HG02759 (cell line): ENCODE measurements around the gene POLR2E.

Experiments
- ATAC-seq: cut with Tn5 transposase; IDR thresholded peaks from one replicate; pipeline ENCODE4 v1.9.1; 2021; ENCODE audit warnings: mild to moderate bottlenecking, moderate library complexity; ENCODE audit not compliant: unreplicated experiment

POLR2E gene

DNA sequence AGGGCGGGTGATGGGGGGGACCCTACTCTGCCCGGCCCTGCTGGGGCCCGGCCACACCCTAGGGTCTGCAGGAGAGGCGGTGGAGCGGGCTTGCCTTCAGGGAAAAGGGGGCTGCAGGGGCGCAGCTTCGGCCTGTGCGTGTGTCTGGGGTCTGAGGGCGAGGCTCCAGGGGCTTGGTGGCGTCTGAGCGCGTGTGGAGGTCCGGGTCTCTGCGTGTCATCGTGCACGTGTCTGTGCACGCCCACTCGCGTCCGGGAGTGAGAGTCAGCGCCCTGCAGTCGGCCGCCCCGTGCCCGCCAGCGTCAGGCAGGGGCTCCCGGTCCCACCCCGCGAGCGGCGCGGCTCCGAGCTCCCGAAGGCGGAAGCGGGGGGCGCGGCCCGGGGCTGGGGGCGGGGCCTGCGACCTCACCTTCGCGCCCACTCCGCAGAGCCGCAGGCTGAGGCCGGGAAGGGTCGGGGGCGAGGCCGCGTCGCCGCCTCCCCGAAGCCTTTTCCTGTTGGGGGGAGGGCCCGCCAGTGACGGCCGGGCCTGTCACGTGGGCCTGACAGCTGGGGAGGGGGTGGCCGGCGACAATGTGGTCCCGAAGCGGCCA, 28.3 kb downstream of the POLR2E start, which contains the start of gene ARHGAP45:
TSS of gene ARHGAP45 (plus strand) at position 420 of the 593 bp plus-strand sequence. CDS start 239 bp downstream, outside the sequence.
- ATAC-seq: no peak

DNA sequence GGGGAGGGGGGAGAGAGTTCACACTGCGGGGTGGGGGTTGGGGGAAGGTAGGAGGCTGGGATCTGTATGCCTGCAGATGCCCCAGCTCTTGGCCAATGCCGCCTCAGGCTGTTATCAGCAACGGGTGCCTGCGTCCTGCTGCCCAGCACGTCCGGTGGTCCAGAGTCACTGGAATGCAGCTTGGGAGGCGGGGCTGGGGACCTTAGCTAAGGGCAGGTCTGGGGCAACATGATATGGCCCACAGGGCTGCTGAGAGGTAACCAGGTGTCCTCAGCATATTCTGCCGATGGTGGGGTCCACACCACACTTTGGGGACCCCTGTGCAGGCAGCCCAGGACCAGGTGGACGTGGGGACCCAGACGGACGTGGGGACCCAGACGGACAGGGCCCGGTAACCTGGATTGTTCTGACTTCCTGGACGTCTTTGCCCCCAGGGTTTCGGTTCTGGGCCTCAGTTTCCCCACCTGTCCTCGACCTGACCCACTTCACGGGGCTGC, 28.9 kb downstream of the POLR2E start:
- ATAC-seq: no peak

DNA sequence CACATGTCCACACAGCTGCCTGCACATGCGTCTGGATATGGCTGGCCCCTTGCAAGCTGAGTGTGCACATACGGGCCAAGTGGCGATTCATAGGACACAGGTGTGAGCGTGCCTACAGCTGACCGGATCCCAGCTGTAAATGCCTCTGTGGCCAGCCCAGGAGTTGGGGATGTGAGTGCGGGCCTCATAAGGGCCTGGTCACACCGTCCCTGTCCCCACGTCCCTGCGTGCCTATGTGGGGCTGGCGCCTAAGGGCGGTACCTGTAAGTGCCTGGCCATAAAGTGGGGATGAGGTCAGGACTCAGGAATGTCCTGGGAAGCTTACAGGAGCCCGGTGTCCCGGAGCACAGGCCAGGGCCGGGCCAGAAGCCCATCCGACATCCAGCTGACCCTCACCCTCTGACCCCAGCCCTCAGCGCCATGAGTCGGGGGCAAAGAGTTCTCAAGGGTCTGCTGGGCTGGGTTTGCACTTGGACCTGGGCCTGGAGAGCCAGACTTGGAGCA, 29.5 kb downstream of the POLR2E start:
- no peak for ATAC-seq

DNA sequence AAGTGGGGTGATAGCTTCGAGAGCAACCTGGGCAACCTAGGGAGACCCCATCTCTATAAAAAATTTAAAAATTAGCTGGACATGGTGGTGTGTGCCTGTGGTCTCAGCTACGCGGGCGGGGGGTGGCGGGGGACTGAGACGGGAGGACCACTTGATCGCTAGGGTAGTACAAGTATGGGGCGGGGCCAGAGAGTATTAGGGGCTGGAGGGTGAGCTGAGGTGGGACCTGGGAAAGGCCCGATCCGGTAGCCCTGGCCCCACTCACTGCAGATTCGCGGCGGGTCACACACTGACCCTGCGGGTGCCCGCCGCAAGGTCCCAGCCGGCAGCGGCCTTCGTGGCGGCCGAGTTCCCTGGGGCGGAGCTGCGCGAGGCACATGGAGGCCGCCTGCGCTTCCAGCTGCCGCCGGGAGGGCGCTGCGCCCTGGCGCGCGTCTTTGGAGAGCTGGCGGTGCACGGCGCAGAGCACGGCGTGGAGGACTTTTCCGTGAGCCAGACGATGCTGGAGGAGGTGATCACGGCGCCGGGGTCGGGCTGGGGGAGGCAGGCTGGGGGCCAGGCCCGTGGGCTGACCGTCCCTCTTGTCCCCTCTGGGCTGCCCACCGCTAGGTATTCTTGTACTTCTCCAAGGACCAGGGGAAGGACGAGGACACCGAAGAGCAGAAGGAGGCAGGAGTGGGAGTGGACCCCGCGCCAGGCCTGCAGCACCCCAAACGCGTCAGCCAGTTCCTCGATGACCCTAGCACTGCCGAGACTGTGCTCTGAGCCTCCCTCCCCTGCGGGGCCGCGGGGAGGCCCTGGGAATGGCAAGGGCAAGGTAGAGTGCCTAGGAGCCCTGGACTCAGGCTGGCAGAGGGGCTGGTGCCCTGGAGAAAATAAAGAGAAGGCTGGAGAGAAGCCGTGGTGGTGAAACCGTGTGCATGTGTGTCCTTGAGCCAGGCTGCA, 30.2 kb downstream of the POLR2E start:
- no peak for ATAC-seq

DNA sequence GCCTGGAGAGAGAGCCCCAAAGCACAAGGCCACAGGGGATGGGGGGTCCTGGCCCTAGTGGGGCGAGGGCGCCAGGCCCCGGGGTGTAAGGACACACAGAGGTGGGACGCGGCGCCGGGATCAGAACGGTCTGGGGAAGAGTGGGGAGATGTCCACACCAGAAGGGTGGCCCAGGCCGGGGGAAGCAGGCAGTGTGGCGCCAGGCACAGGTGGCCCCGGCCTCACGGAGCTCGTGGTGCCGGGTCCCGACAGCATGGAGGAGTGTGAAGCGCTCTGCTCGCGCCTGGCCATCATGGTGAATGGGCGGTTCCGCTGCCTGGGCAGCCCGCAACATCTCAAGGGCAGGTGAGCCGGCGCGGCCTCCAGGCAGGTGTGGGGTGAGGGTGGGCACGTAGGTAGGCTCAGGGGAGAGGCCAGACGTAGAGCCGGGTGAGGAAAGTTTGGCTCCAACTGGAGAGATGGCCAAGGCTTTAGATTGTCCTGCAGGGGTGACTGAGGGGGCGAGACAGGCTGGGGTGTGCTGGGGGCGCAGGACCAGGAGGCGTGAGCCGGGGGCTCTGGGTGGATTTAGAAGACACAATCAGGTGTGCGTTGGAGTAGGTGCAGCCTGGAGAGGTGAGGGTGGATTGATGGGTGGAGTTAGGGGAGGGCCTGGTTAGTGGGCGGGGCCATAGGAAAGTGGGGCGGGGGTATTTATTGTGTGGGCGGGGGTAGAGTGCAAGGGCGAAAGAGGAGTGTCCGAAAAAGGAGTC, 31.1 kb downstream of the POLR2E start:
- no peak for ATAC-seq

DNA sequence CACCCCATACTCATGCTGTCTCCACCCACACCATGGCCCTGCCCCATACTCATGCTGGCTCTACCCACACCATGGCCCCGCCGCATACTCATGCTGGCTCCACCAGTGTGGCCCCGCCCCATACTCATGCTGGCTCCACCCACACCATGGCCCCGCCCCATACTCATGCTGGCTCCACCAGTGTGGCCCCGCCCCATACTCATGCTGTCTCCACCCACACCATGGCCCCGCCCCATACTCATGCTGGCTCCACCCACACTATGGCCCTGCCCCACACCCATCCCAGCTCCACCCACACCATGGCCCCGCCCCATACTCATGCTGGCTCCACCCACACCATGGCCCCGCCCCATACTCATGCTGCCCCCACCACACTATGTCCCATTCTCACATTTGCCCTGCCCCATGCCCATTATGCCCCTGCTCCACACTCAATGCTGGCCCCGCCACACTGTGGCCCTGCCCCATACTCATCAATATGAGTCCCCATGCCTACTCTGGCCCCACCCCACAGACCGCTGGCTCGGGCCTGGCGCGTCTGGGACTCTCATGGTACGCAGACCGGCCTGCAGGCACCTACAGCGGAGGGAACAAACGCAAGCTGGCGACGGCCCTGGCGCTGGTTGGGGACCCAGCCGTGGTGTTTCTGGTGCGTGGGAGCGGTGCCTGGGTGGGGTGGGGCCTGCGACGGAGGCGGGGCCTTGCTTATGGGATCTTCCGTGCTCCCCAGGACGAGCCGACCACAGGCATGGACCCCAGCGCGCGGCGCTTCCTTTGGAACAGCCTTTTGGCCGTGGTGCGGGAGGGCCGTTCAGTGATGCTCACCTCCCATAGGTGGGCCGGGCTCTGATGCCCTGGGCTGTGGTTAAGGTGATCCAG, 31.9 kb downstream of the POLR2E start:
- ATAC-seq: no peak

DNA sequence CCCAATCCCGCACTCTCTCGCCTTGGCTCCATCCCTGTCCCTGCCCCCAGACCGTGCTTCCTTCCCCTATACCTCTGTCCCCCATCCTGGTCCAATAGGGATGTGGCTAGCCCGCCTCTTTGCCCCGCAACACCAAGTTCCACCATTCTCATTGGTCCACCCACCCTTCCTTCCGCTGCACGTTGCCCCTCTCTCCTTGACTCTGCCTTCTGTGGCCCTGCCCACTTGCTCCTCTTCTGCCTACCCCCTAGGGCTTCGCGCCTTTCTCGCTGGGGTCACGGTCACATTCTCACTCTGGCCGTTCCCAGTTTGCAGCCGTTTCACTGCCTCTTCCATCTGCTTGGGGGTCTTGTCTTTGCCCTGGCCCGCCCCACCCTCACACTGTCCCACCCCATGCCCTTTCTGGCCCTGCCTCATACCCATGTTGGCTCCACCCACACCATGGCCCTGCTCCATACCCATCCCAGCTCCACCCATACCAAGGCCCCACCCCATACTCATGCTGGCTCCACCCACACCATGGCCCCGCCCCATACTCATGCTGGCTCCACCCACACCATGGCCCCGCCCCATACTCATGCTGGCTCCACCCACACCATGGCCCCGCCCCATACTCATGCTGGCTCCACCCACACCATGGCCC, 32.7 kb downstream of the POLR2E start:
- ATAC-seq: no peak

DNA sequence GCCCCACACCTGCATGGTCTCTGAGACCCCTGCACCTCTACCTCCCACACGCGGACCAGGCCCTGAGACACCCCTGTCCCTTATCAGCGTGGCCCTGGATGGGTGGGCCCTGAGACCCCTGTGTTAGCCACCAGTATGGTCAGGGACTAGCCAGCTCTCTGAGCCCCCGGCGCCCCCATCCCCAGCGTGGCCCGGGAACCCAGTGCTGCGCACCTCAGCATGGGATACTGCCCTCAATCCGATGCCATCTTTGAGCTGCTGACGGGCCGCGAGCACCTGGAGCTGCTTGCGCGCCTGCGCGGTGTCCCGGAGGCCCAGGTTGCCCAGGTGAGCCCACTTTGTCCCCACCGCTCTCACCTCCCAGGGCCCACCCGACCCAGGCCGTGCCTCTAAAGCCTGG, 33.2 kb downstream of the POLR2E start:
- no peak for ATAC-seq

DNA sequence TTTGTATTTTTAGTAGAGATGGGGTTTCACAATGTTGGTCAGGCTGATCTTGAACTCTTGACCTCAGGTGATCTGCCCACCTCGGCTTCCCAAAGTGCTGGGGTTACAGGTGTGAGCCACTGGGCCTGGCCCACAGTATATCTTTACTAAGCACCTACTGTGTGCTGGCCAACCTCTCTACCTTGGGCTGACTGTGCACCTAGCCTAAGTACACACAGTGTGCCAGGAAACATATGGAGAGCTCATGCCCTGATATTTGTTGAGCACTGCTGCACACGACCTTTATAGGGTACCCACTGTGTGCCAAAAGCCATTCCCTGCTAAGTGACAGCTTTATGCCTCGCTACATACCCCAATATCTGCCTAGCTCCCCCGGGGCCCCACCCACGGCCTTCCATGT, 34.5 kb downstream of the POLR2E start:
- ATAC-seq: no peak

DNA sequence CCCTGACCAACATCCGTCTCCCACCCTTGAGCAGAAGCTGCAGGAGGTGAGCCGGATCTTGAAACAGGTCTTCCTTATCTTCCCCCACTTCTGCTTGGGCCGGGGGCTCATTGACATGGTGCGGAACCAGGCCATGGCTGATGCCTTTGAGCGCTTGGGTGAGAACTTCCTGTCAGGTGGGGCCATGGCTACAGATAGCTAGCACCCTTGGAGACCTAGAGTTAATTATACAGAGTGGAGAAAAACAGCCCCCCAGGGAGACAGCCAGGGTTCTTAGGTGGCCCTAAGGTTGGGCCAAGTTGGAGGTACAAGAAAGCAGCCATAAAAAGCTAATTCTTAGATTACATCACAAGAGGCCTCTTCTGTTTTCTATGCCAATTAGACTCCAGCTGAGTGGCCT, 37.1 kb downstream of the POLR2E start:
- no peak for ATAC-seq

DNA sequence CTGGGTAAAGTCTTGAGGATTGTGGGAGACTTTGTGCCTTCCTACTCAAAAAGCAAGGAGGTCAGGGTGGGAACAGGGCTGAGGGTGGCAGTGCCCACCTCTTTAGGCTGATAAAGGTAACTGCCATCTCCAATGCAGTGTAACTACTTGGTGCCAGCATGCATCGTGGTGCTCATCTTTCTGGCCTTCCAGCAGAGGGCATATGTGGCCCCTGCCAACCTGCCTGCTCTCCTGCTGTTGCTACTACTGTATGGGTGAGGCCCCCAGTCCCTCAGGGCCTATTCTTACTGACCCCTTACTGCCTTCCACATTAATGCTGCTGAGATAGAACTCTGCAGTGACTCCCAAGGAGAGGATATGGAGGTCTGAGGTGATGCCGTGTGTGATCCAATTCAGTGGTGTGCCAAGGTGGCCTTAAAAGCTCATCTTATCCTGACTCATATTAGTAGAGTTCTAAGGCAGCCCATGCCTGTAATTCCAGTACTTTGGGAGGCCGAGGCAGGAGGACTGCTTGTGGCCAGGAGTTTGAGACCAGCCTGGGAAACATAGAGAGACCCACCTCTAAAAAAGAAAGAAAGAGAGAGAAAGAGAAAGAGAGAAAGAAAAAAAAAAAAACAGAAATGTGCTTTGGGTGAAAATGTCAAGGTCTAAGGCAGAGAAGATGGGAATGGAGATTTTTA, 37.9 kb downstream of the POLR2E start:
- ATAC-seq: no peak

DNA sequence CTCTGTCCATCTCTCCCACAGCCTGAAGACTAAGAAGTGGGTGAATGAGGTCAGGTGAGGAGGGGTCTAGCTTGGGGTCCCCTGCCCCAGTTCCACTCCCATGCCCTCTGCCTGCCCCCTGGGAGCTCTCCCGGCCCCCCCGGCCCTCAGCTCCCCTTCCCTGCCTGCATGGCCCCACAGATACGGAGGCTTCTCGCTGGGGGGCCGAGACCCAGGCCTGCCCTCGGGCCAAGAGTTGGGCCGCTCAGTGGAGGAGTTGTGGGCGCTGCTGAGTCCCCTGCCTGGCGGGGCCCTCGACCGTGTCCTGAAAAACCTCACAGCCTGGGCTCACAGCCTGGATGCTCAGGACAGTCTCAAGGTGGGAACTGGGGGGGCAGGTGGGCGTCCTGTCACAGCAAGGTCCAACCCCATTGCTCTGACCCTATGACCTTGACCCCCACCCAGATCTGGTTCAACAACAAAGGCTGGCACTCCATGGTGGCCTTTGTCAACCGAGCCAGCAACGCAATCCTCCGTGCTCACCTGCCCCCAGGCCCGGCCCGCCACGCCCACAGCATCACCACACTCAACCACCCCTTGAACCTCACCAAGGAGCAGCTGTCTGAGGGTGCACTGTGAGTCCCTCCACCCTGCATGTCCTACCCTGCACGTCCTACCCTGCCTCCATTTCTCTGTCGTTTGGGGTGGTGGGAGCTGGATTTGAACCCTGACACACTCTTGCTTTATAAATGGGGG, 39.1 kb downstream of the POLR2E start:
- ATAC-seq: no peak

DNA sequence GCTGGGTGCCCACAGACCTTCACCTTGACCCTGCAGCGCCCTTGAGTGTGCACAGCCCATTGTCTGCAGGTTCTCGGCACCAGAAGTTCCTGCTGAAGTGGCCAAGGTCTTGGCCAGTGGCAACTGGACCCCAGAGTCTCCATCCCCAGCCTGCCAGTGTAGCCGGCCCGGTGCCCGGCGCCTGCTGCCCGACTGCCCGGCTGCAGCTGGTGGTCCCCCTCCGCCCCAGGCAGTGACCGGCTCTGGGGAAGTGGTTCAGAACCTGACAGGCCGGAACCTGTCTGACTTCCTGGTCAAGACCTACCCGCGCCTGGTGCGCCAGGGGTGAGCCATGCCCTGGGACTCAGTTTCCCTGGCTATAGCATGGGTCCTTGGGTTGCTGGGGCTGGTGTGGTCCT, 40.1 kb downstream of the POLR2E start:
- no peak for ATAC-seq

DNA sequence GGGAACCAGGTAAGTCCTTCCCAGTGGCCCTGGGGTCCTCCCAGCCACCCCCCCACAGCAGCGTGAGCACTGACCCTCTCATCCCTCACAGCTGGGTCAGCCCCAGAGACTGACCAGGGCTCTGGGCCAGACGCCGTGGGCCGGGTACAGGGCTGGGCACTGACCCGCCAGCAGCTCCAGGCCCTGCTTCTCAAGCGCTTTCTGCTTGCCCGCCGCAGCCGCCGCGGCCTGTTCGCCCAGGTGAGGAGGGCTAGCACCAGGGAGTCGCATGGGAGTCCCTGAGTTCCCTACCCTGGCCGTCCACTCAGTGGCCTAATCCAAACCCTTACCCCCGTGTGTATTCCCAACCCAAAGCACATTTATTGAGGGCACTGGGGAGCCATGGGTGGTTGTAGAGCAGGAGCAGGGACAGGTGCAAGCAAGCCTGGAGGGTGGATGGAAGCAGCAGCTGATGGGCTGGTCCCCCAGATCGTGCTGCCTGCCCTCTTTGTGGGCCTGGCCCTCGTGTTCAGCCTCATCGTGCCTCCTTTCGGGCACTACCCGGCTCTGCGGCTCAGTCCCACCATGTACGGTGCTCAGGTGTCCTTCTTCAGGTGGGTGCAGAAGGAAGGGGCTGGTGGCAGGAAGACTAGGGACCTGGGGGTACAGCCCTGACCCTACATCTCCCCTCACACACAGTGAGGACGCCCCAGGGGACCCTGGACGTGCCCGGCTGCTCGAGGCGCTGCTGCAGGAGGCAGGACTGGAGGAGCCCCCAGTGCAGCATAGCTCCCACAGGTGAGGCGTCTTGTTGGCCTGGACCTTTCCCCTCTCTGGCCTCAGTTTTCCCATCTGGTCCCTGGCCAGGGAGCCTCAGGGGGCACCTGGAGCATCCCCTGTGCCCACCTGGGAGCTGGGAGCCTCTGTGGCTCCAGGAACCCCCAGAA, 40.8 kb downstream of the POLR2E start:
- no peak for ATAC-seq

DNA sequence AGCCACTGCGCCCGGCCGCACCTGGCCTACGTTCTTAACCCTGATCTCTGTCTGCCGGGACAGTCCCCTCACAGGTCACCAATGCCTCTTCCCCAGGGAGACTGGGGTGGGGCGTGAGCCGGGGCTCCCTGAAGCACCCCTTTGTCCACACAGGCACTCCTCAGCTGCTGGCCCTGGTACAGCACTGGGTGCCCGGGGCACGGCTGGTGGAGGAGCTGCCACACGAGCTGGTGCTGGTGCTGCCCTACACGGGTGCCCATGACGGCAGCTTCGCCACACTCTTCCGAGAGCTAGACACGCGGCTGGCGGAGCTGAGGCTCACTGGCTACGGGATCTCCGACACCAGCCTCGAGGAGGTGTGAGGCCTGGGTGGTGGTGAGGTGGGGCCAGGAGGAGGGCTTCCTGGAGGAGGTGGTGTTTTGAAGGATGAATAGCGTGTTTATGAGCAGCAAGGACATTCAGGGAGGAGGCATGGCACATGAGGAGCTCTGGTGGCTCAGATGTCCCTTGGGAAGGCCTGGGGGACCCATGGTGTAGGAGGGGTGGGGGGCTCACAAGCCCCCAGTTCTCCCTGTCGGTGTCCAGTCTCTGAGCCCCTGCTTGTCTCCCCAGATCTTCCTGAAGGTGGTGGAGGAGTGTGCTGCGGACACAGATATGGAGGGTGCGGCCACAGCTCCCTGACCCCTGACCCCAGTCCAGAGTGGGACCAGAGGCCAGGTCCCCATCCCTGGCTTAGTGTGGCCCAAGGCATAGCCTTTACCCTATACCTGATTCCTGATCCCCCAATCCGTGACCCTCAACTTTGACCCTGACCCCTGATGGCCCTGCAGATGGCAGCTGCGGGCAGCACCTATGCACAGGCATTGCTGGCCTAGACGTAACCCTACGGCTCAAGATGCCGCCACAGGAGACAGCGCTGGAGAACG, 41.7 kb downstream of the POLR2E start:
- ATAC-seq: no peak

DNA sequence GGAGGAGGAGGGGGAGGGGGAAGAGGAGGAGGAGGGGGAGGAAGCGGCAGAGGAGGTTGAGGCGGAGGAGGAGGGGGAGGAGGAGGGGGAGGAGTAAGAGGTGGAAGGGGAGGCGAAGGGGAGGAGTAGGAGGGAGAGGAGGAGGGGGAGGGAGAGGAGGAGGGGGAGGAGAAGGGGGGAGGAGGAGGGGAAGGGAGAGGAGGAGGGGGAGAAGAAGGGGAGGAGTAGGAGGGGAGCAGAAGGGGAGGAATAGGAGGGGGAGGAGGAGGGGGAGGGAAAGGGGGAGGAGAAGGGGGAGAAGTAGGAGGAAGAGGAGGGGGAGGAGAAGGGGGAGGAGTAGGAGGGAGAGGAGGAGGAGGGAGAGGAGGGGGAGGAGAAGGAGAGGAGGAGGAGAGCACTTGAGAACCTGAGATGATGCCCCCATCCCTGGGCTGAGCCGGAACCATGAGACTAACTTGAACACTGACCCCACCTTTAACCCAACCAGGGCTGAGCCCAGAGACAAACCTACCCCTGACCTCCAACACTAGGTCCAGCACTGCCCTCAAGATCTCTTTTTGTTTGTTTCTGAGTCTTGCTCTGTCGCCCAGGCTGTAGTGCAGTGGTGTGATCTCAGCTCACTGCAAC, 42.7 kb downstream of the POLR2E start:
- ATAC-seq: no peak
